SKM-1 (cell line): ENCODE results near the gene CDH24.

Source experiments
- DNase-seq: peaks from one replicate; lab custom pipeline; 2025; ENCODE audit not compliant: unreplicated experiment; lab: John Stamatoyannopoulos, UW

The CDH24 gene

DNA sequence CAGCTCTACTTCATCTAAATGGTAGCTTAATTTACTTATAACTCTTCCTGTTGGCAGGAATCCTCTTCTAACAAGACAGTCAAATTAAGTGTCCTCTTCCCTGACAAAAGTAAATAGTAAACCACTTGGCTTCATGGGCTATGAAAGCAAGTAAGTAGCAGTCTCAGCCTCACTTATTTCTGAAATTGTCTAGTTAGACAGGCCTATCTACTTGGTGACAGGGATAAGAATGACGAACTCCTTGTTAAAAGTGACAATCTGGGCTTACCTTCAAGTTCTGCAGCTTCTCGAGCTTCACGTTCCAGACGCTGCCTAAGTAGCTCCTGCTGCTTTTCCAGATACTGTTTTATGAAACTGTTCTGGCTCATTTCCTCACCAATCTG lies 32.9 kb upstream of the CDH24 start:
- DNase-seq = no peak

- DNase-seq = no peak
Measured at GRCh38 chr14:23089498-23090253, 32.4 kb upstream of the CDH24 start.

- no peak for DNase-seq
Measured at GRCh38 chr14:23086565-23086964, 29.2 kb upstream of the CDH24 start.

GRCh38 chr14:23085458-23085857 lies 28.1 kb upstream of the CDH24 start:
- DNase-seq = no peak

- no peak for DNase-seq
Measured at GRCh38 chr14:23080474-23080873, 23.2 kb upstream of the CDH24 start.

DNA sequence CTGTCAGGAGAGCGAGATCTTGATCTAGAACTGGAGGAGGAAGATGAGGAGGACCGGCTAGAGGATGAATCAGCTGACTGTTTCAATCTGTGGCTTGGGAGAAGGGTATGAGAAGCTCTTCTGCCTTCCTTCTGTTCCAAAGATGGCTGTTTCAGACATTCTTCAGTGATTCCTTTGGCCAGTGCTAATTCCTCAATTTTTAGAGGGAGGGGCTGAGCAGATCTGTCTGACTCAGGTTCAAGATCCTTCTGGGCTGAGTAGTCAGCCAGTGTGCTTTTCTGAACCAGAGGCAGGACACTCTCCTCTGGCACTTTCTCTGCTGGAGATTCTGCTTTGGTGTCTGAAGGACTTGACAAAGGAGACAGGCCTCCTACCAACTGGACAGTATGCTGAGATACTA lies 22.4 kb upstream of the CDH24 start:
- DNase-seq = no peak

DNA sequence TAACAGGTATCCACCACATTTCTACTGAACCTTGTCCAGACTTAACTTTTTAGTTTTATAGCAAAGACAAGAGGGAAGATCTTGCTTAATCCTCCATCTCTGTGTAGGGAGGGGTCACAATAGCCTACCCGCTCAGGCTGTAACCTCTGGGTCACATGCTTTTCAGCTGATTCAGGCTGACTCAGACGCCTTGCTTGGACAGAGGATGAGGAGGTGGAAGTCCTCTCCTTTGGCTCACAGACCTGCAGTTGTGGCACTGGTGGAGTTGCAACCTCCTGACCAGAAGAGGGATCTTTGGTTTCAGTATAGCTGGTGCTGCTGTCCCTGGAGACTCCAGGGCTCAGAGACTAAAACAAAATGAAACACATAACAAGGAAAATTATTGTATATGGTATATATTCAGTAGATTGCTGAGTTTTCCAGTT lies 21.4 kb upstream of the CDH24 start:
- DNase-seq = no peak

GRCh38 chr14:23077962-23078361 lies 20.6 kb upstream of the CDH24 start:
- DNase-seq = no peak

DNA sequence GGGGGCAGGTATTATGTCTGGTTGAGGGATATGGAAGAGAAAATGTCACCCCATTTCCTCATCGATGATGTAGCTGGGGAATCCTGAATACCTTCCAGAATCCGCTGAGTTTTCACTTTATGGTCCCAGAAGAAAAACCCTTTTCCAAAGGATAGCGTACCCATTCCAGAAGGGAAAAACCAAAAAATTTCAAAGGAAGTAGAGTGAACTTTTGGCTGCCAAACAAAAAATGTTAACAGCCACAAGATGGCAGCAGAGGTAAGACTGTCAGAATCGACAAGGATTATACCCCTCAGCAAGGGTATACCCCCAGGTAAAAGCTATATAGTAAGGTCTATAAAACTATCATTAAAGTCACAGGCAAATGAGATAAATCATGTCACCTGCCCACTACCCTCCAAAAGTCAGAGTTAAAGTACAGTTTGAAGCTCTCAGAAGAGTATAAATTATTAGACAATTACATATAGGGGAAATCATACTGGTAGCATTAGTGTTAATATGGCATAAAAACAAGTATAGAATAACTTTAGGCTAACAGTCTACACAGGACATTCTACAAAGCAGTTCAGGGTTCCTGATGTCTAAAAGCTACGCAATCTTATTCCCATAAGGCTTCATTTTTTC lies 19.6 kb upstream of the CDH24 start:
- DNase-seq = no peak

DNA sequence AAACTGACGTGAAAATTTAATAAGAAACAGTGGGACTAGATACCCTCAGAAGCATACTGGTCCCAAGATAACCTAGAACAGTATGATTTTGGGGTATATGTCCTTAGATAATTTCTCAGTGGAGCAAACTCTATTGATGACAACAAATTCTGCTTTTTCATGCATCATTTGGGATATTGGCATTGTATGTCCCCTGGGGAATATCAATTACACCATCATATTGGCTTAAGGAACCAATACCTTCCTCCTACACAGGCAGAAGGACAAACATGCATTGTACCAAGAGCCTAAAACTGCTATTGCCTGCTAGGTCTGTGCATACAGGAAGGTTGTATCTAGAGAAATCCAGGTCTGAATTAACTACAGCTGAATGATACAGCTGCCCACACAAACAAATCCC lies 17.6 kb upstream of the CDH24 start:
- DNase-seq = no peak

DNA sequence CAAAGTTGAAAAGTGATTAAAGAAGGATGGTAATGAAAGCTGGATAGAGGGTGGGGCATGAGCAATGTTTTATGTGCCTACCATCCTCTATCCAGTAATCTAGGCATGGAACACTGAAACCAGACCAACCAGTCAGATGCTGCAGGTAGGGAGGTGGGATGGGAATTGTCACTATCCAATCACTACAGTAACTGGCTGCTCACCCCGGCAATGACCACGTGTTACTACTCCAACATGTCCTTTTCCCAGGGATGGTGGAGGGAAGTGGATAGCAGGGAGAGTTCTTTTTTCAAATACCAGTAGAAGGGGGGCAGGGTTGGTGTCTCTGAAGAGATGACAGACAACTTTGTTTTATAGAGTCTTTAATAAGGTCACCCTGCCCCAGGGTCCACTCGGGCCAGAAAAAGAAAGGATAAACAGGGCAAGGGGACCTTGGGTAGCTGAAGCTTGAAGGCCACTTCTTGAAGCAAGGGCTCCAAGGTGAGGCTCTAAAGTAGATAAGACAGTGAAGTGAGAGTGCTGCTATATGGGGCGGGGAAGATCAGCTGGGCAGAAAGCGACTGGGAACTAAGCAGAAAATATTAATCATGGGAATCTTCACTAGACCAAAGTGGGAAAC lies 14.7 kb upstream of the CDH24 start:
- DNase-seq = no peak

GRCh38 chr14:23071244-23071920 lies 14.1 kb upstream of the CDH24 start:
- DNase-seq = no peak

DNA sequence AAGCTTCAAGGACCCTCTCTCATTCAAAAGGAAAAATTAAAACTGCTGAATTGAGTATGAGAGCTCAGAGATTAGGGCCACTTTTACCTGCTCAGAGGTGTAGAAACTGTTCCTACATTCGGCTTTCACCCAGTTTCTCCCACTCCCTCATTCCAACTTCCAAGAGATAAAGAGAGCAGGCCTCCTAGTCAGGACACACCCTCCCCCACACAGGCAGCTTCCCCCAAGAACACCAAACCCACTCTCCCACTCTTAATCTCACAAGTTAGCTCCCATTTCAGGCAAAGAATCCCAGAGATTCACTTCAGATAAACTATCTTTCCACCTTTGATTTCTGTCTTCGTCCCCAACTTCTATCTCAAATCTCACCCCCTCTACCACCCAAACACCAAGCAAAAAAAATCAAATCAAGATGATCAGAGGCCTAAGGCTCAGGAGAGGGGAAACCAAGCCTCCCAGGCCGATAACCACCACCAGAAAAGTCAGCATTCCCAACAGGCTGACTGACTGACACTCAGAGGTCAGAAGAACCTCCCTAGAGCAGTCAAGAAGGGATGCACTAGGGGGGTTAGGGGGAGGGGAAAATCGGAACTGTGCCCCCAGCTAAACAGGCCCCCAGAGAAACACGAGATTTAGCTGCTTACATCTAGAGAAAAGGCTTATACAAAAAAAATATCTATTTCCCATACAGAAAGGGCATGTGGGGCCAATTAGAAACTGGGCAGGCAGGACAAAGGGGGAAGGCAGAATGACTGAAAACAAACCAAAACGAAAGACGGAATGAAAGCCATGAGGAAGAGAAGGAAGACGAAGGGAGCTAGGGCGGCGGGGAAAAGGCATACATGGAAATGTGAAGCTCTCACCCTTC lies 13.2 kb upstream of the CDH24 start:
- DNase-seq = no peak

GRCh38 chr14:23069413-23069806 lies 12.1 kb upstream of the CDH24 start:
- DNase-seq = no peak

DNA sequence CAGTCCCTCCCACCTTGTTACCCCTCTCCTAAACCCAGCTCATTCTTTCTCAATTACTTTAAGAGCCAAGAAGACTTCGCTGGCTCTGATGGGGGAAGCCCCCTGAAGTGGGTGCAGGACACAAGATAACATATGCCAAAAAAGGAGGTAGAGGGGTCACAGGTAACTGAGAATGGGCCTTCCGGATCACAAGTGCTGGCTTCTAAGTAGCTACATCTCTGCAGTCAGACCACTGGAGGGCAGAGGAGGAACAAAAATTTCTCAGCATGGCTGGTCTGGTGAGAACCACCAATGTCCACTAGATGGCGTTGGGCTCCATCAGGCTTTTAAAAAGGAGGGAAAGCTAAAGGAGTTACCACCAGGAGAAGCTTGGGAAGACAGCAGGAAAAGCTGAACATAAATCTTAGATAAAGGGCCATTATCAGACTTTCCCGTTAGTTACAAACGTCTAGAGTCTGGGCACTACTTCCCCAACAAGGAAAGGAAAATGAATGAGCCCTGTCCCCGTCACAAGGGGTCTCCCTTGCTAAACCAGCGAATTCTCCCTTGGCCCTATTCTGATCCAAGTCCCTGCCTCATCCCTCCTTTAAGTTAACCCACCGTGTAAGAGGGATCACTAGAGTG lies 11.6 kb upstream of the CDH24 start:
- no peak for DNase-seq

- no peak for DNase-seq
Measured at GRCh38 chr14:23067847-23068788, 10.8 kb upstream of the CDH24 start.

DNA sequence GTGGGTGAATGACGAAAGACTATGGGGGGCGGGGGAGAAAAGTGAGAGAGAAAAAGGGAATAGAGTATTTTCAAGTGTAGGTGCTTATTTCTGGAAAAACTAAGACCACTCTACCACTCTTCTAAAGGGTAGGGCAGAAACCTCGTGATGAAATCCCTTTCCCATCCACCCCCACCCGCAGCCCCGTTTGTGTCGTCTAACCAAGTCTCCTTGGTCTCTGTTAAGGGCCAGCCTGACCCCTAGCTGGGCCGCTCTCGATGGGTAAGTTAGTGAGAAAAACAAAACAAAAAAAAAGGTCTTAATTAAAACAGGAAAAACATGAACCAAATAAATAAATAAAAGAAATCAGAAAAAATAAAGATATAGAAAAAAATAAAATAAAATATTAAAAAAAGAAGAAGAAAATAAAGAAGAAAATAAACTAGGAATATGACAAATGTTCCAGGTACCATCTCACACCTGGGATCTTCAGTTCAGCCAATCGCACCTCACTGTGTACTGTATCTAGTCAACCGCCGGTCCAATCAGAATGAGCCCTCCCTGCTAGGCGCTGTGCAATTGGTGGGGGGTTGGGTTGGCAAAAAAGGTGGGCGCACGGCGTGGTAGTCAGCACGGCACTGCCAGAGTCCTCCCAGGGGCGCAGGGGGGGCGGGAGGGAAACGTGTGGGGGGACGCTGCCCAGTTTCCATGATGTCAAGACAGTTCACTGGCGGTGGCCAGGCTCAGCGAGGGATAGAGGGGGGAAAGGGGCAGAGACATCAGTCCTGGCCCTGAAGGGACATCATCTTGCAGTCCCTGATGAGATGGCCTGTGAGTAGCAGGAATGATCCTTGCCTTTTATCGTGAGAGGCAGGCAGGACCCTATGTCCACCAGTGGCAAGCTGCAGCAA lies 9.8 kb upstream of the CDH24 start:
- no peak for DNase-seq

DNA sequence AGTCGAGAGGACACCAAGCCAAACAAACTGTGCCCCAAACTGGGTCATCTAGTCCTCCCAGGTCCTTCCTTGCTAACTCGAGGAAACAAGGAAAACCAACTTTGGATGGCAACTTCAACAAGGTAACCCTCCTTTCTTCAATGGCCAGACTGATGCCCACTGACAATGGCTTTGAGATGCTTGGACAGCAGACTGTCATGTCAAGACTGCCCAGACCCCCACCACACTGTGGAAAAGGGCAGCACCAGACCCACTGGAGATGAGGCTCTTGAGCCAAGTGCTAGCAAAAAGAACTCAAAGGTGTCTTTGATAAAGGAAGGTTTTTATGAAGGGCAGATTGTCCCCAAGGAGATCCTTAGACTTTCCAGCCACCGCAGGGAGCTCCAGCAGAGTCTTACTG lies 9.0 kb upstream of the CDH24 start:
- DNase-seq = no peak
